ENCODE results near the gene FXYD6.
"Not testable (repeated sequence)": the region's sequence is repeated elsewhere in the genome, so short reads cannot be mapped to it uniquely, and the experiment has no call there.

The FXYD6 gene

GRCh38 chr11:117868815-117869561 is 7.5 kb downstream of the FXYD6 start:
- no peak for DNase-seq

- DNase-seq: no peak
Measured at GRCh38 chr11:117868088-117868487, 8.4 kb downstream of the FXYD6 start.

GRCh38 chr11:117866526-117866925 is 9.9 kb downstream of the FXYD6 start:
- no peak for DNase-seq

DNA sequence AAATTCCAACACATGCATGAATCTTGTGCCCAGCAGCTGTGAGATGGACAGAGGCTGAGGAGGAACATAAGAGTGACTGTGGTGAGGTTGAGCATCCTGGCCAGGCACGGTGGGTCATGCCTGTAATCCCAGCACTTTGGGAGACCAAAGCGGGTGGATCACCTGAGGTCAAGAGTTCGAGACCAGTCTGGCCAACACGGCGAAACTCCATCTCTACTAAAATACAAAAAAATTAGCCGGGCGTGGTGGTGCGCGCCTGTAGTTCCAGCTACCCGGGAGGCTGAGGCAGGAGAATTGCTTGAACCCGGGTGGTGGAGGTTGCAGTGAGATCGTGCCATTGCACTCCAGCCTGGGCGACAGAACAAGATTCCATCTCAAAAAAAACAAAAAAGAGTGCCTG is 10.9 kb downstream of the FXYD6 start:
- DNase-seq: not testable (repeated sequence)

- no peak for DNase-seq
Measured at GRCh38 chr11:117863383-117863782, 13.1 kb downstream of the FXYD6 start.

GRCh38 chr11:117862753-117863152 is 13.7 kb downstream of the FXYD6 start:
- no peak for DNase-seq

DNA sequence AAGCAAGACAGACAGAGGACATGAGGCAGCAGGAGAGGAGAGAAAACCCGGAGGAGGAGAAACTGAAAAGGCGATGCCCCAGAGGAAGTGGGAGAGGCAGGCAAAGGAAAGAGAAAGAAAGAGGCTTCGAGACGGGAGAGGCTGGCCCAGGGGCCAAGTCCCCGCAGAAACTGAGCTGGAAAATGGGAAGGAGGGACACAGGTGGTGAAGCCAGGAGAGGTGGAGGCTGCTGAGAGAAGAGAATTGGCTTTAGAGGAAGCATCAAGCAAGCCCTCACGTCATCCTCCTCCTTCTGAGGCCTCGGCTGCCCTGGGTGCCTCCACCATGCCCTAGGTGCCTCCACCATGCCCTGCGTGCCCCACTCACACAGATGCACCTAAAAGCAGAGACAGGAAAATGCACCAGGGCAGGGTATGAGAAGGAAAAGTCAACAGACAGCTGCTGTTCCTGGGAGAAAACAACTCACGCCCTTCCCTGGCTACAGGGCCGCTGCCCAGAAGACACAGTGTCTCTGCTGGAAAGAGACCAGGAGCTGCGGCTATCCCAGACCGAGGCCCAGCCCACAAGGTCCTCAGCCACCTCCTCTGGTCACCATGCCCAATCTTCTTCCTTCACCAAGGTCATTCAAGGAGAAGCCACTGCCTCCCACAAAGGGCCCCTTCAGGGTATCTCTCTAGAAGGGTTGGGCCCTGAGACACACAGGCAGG is 14.3 kb downstream of the FXYD6 start:
- DNase-seq: no peak

- DNase-seq: no peak
Measured at GRCh38 chr11:117861151-117862018, 15.1 kb downstream of the FXYD6 start.

DNA sequence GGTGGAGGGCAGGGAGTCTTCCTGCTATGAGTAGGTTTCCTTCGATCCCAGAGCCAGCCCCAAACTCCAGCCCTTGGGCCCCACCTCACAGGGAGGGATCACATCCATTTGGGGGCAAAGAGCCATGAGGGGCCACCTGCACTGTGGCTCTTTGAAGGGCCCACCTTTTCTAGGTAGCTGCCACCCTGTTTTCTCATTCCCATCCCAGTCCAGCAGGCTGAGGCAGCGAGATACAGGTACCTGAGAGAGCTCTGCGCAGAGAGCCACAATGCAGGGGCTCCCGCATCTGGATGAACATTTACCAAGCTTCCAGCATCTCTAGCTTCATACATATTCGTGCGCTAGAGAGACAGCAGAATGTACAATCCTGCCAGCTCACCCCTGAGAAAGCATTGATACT is 16.3 kb downstream of the FXYD6 start:
- DNase-seq: no peak

DNA sequence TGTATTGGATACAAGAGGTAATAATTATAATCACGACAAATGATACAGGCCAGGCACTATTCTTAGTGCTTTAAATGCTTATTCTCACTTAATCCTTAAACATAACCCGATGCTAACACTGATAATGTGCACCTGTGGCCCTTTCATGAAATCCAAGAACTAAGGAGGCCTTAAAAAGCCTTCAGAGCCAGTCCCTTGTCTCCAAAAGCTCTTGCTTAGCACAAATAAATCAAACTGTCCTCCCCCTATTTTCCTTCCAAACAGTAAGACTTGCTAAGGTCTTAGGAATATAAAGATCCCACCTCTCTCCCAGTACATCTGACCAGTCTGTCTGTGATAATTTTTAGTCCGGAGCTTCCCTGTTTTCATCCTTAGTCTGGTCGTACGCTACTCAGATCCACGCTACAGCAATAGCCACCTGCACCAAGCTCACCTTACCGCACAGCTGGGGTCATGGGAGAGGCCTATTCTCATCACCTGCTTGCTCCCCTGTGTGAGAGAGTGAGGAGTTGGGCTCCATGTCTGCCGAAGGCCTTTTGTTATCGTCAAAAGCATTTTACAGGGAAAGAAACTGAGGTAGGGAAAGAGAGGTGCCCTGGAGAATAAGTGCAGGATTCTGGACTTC is 16.9 kb downstream of the FXYD6 start:
- no peak for DNase-seq

GRCh38 chr11:117859061-117859460 is 17.4 kb downstream of the FXYD6 start:
- no peak for DNase-seq

DNA sequence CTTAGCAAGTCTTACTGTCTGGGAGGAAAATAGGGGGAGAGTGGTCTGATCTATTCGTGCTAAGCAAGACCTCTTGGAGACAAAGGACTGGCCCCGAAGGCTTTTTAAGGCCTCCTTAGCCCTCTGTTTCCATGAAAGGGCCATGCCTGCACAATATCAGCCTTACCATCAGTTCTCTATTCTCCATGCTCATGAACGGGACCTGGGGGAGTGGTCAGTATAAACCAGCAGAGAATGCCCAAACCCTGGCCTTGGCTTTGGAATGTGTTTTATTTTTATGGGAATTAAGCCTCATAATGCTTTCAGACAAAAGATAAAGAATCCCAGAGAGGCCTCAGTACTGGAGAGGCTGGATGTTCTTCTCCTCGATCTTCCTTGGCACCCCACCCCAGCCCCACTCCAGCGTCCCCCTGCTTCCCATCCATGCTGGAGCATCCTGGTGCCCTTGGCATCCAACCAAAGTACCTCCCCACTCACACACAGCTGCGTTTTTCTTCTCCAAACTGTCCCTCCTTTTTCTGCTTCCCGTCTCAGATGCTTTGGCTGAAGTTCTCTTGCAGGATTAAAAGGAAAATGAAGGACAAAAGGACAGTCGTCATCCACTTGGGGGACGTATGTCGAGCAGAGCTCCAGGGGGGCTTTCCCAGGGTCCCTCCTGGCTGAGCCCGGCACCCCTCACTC is 18.6 kb downstream of the FXYD6 start:
- no peak for DNase-seq

DNA sequence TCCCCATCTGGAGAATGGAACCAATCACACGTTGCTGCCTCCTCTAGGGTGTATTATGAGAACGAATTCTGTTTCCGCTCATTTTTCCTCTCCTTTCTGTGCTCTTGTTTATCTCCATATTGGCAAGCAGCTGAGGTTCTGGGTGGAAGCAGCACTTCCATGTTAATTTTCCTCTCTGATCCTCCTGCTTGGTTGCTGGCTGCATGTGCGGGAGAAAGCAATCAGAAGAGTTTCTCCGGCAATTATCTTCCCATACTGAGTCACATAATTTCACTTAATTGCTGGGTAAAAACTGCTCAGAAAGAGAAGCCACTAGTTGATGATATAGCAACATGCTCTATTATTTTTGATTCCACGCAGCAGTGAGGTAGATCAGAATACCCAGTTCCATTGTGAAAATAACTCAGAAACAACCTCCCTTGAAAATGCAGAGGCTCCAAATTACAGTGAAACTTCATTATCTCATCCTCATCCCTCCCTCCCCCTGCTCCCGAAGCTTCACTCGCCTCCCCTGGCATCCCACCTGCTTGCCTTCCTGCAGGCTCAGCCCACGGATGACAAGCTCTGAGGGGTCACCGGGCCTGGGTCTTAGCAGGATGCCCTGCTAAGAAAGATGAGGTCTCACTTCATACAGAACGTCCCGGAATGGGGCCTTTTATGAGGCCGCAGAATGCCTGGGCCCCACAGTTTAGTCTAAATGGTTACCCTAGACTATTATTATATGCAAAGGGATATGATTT is 20.4 kb downstream of the FXYD6 start:
- no peak for DNase-seq

- no peak for DNase-seq
Measured at GRCh38 chr11:117855186-117855845, 21.1 kb downstream of the FXYD6 start.

- DNase-seq: no peak
Measured at GRCh38 chr11:117852309-117852708, 24.1 kb downstream of the FXYD6 start.

- peak in 1 of 2 donors; percentile 24 for DNase-seq
Measured at GRCh38 chr11:117851852-117852251, 24.6 kb downstream of the FXYD6 start.

DNA sequence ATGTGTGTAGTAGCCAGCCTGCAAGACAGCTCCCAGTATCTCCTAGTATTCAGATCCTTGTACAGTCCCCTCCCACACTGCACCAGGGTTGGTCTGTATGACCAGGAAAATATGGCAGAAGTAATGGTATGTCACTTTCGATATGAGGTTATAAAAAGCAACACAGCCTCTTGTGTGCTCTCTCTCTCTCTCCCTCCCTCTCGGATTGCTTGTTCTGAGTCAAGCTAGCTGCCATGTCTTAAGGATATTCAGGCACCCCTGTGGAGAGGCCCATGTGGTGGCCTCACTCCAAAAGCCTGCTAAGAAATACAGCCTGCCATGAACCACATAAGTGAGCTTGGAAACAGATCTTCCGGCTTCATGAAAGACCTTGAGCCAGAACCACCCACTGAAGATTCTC is 25.4 kb downstream of the FXYD6 start:
- no peak for DNase-seq

- DNase-seq: no peak
Measured at GRCh38 chr11:117849781-117850414, 26.6 kb downstream of the FXYD6 start.

- peak; percentile 75 to 77 for DNase-seq
Measured at GRCh38 chr11:117843666-117844484, 32.6 kb downstream of the FXYD6 start.

Measured in inflammatory macrophage (primary cell).